Esophagus (tissue), 2 donors: ENCODE results near the gene NIT1. TPM values are rescaled to one million over a fixed set of nuclear protein-coding genes. Genes with fewer than 3 reads are reported as not detected.

Source experiments
- H3K27ac ChIP-seq, 2 donors: one replicate each; pipeline ENCODE4 v1.5.1; 2013; ENCODE audit warnings: low read depth in 2 of 2, mild to moderate bottlenecking in 2 of 2, inconsistent platforms in 1 of 2, low read length in 1 of 2, moderate library complexity in 1 of 2
- H3K27me3 ChIP-seq, 2 donors: one replicate each; pipeline ENCODE4 v1.6.1; 2013; ENCODE audit warnings: low read length in 2 of 2, control low read depth in 1 of 2, mild to moderate bottlenecking in 1 of 2; ENCODE audit not compliant: insufficient read depth in 2 of 2, control insufficient read depth in 1 of 2
- H3K36me3 ChIP-seq, 2 donors: one replicate each; pipeline ENCODE4 v1.6.1; 2013; ENCODE audit warnings: low read length in 1 of 2; ENCODE audit not compliant: control insufficient read depth in 2 of 2, insufficient read depth in 2 of 2
- H3K4me1 ChIP-seq, 2 donors: one replicate each; pipeline ENCODE4 v1.6.1; 2013; ENCODE audit warnings: low read length in 1 of 2; ENCODE audit not compliant: control insufficient read depth in 2 of 2, insufficient read depth in 2 of 2
- H3K4me3 ChIP-seq, 2 donors: one replicate each; pipeline ENCODE4 v1.5.1; 2013; ENCODE audit warnings: low read length in 2 of 2, mild to moderate bottlenecking in 2 of 2, low read depth in 1 of 2, moderate library complexity in 1 of 2
- H3K9me3 ChIP-seq, 2 donors: one replicate each; pipeline ENCODE4 v1.6.1; 2013; ENCODE audit warnings: mild to moderate bottlenecking in 2 of 2, low read depth in 1 of 2, low read length in 1 of 2, moderate library complexity in 1 of 2; ENCODE audit not compliant: control insufficient read depth in 2 of 2, insufficient read depth in 1 of 2
- WGBS, 2 donors: extraction: QIAGEN DNeasy Blood & Tissue Kit; methylation state at CpG; one replicate each; pipeline ENCODE4 v1.1.7; 2013; 5-methylcytosine and 5-hydroxymethylcytosine counted together
- polyA plus RNA-seq, 2 donors: library from polyadenylated mRNA; stranded (reverse); fragments of 200-250 nt; gene quantifications; one replicate each; pipeline ENCODE4 v1.2.3, GENCODE V29; 2013
- donor health status: healthy with polysubstance abuse.
- donor health status: Bipolar disorder and iron deficiency.

Gene NIT1
- polyA plus RNA-seq, 2 donors, result 28.0 to 28.5 TPM

GRCh38 chr1:161159087-161159912 lies 41.4 kb downstream of the NIT1 start, which contains the start of gene USP21:
USP21 (plus strand) TSS chr1:161159500; CDS start chr1:161160641, 1,141 bp downstream.
- peaks cover 4 to 17% of the 10 kb centered on the region in 2 donors for H3K4me1 ChIP-seq
- H3K27ac ChIP-seq, result peak within 1 kb of the TSS; percentile 81 to 83
- WGBS, 2 donors, result 1% methylated on average over 54 to 60 of the region's 60 CpGs
- H3K4me3 ChIP-seq, result peak within 1 kb of the TSS; percentile 80 to 98
- H3K27me3 ChIP-seq, result no peaks in the 10 kb centered on the region
- no peaks in the 10 kb centered on the region for H3K9me3 ChIP-seq
- H3K36me3 ChIP-seq, result peaks cover 0 to 18% of the 10 kb centered on the region in 2 donors

DNA sequence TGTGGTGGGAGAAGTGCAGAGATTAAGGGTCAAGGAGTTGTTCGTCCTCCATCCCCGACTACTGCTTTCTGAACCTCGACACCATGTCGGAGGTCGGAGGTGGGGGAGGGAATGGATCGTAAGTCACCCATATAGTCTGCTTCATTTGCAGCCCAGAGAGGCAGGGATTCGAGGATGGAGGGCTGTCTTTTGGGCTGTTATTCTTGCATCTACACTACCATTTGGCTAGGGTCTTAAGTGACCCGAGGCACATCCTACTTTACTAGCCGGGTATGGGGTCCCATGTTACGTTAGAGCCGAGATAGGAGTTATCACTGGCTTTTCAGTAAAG lies 42.0 kb downstream of the NIT1 start:
- peaks cover 0 to 18% of the 10 kb centered on the region in 2 donors for H3K36me3 ChIP-seq
- peak overlapping the region; percentile 81 to 83 for H3K27ac ChIP-seq
- peaks cover 4 to 18% of the 10 kb centered on the region in 2 donors for H3K4me1 ChIP-seq
- WGBS, 2 donors, result 5 to 9% methylated on average over 11 of the region's 11 CpGs
- no peaks in the 10 kb centered on the region for H3K9me3 ChIP-seq
- peak overlapping the region; percentile 80 to 98 for H3K4me3 ChIP-seq
- no peaks in the 10 kb centered on the region for H3K27me3 ChIP-seq

- Histone ChIP-seq H3K27ac (no peak overlapping the region), H3K9me3 (no peaks in the 10 kb centered on the region), H3K27me3 (no peaks in the 10 kb centered on the region), H3K36me3 (peaks cover 0 to 18% of the 10 kb centered on the region in 2 donors), H3K4me3 (no peak overlapping the region), H3K4me1 (peaks cover 4 to 23% of the 10 kb centered on the region in 2 donors)
- WGBS, 2 donors, result 91 to 95% methylated on average over 22 of the region's 22 CpGs
Measured at GRCh38 chr1:161160671-161161145, 42.8 kb downstream of the NIT1 start.

- Histone ChIP-seq H3K27ac (no peak overlapping the region), H3K36me3 (peaks cover 0 to 18% of the 10 kb centered on the region in 2 donors), H3K4me1 (peaks cover 4 to 23% of the 10 kb centered on the region in 2 donors), H3K27me3 (no peaks in the 10 kb centered on the region), H3K9me3 (no peaks in the 10 kb centered on the region), H3K4me3 (no peak overlapping the region)
- WGBS, 2 donors, result 82 to 84% methylated on average over 5 of the region's 5 CpGs
Measured at GRCh38 chr1:161161652-161162051, 43.7 kb downstream of the NIT1 start.

DNA sequence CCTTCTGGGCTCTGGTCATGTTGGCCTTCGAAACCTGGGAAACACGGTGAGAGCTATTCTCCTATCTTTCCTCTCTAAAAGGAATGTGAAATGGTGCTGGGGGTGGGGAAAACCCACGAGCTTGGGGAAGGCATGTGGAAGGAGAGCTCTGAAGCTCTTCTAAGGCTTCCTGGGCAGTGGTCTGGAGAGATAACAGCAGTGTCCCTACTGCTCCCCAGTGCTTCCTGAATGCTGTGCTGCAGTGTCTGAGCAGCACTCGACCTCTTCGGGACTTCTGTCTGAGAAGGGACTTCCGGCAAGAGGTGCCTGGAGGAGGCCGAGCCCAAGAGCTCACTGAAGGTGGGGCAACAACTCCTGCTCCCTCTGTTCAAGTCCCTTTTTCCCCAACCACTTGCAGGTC lies 44.1 kb downstream of the NIT1 start:
- Histone ChIP-seq H3K36me3 (peaks cover 0 to 18% of the 10 kb centered on the region in 2 donors), H3K4me3 (no peak overlapping the region), H3K27ac (no peak overlapping the region), H3K9me3 (no peaks in the 10 kb centered on the region), H3K4me1 (peaks cover 4 to 27% of the 10 kb centered on the region in 2 donors), H3K27me3 (no peaks in the 10 kb centered on the region)
- 81 to 85% methylated on average over 7 of the region's 7 CpGs for WGBS, 2 donors

DNA sequence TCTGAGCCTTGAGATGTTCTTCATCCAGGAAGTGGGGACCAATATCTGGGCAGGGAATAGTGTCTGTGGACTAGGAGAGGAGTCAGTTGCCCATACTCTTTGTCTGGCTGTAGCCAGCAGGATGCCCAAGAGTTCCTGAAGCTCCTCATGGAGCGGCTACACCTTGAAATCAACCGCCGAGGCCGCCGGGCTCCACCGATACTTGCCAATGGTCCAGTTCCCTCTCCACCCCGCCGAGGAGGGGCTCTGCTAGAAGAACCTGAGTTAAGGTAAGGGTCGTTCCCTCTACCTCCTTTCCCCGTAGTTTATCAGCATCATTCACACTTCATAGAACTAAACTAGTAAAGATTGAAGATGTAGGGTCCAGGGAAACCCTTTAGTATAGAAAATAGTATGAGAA lies 44.9 kb downstream of the NIT1 start:
- 91 to 95% methylated on average over 10 of the region's 10 CpGs for WGBS, 2 donors
- Histone ChIP-seq H3K4me1 (peaks cover 4 to 30% of the 10 kb centered on the region in 2 donors), H3K36me3 (peaks cover 0 to 18% of the 10 kb centered on the region in 2 donors), H3K27ac (no peak overlapping the region), H3K9me3 (no peaks in the 10 kb centered on the region), H3K4me3 (no peak overlapping the region), H3K27me3 (no peaks in the 10 kb centered on the region)

- H3K9me3 ChIP-seq, result no peaks in the 10 kb centered on the region
- peaks cover 4 to 28% of the 10 kb centered on the region in 2 donors for H3K4me1 ChIP-seq
- no peak overlapping the region for H3K4me3 ChIP-seq
- WGBS, 2 donors, result 89 to 91% methylated on average over 5 of the region's 5 CpGs
- no peak overlapping the region for H3K27ac ChIP-seq
- H3K36me3 ChIP-seq, result peaks cover 0 to 13% of the 10 kb centered on the region in 2 donors
- H3K27me3 ChIP-seq, result no peaks in the 10 kb centered on the region
Measured at GRCh38 chr1:161163793-161164192, 45.9 kb downstream of the NIT1 start.

DNA sequence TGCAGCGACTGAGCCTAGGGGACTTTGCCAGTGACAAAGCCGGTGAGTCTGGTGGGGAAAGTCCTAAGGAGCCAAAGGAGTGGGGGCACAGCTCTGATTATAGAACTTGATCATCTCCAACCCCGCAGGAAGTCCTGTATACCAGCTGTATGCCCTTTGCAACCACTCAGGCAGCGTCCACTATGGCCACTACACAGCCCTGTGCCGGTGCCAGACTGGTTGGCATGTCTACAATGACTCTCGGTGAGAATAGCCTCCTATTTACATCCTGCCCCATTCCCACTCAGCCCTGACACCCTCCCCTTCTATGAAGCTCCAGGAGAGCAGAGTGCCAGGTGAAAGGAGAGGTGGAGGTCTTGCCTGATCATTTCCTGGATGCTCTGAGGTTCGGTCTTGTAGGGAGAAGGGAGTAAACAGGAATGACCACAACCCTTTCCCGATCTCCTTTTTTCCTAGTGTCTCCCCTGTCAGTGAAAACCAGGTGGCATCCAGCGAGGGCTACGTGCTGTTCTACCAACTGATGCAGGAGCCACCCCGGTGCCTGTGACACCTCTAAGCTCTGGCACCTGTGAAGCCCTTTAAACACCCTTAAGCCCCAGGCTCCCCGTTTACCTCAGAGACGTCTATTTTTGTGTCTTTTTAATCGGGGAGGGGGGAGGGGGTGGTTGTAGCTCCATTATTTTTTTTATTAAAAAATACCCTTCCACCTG lies 47.2 kb downstream of the NIT1 start:
- Histone ChIP-seq H3K27ac (peak overlapping the region; percentile 92 to 97), H3K4me3 (no peak overlapping the region), H3K27me3 (no peaks in the 10 kb centered on the region), H3K36me3 (peaks cover 0 to 17% of the 10 kb centered on the region in 2 donors), H3K4me1 (peaks cover 4 to 25% of the 10 kb centered on the region in 2 donors), H3K9me3 (no peaks in the 10 kb centered on the region)
- 58 to 64% methylated on average over 14 of the region's 14 CpGs for WGBS, 2 donors

GRCh38 chr1:161165742-161166668 lies 48.1 kb downstream of the NIT1 start, which contains the start of gene PPOX:
PPOX (plus strand) TSS chr1:161166426; CDS start chr1:161166848, 422 bp downstream.
- Histone ChIP-seq H3K4me1 (peaks cover under 1 to 15% of the 10 kb centered on the region in 2 donors), H3K36me3 (peaks cover 2 to 20% of the 10 kb centered on the region in 2 donors), H3K27ac (peak within 1 kb of the TSS; percentile 92 to 97), H3K9me3 (no peaks in the 10 kb centered on the region), H3K4me3 (peak within 1 kb of the TSS; percentile 63 to 67), H3K27me3 (no peaks in the 10 kb centered on the region)
- WGBS, 2 donors, result 0% methylated on average over 54 of the region's 54 CpGs
